ENCODE measurements around the gene MPIG6B. TPM values are rescaled to one million over a fixed set of nuclear protein-coding genes. Genes with fewer than 3 reads are reported as not detected.

MPIG6B gene
- polyA plus RNA-seq, 3 donors = 0.09 to 0.75 (median 0.68) TPM

GRCh38 chr6:31758281-31758680 is 35.1 kb downstream of the MPIG6B start:
- Histone ChIP-seq H3K4me3 (replicated peaks in 1 of 3; ENCODE audit: low read depth in 2 of 3, low read length in 3 of 3) (no peak overlapping the region), H3K4me1 (ENCODE audit: control insufficient read depth in 1 of 2, insufficient read depth in 2 of 2, low read length in 2 of 2) (no peaks in the 10 kb centered on the region), H3K27me3 (ENCODE audit: control insufficient read depth in 2 of 2, insufficient read depth in 2 of 2, low read length in 2 of 2) (no peaks in the 10 kb centered on the region), H3K9me3 (replicated peaks in 1 of 2; ENCODE audit: control insufficient read depth in 1 of 2, insufficient read depth in 1 of 2, low read length in 2 of 2) (no peaks in the 10 kb centered on the region), H3K27ac (ENCODE audit: low read depth in 1 of 2, low read length in 2 of 2) (no peak overlapping the region), H3K9ac (ENCODE audit: insufficient read depth, low read length, poor library complexity, severe bottlenecking) (no peak overlapping the region), H3K79me2 (ENCODE audit: insufficient read depth, low read length) (no peaks in the 10 kb centered on the region), H4K20me1 (ENCODE audit: insufficient read depth, low read length) (no peaks in the 10 kb centered on the region), H3K4me2 (replicated peaks; ENCODE audit: extremely low read depth, low read length, poor library complexity, severe bottlenecking) (no peak overlapping the region), H2AFZ (ENCODE audit: insufficient read depth, low read depth, low read length, poor library complexity, severe bottlenecking) (no peak overlapping the region), H3K36me3 (replicated peaks in 1 of 2; ENCODE audit: control insufficient read depth in 1 of 2, insufficient read depth in 2 of 2, low read length in 2 of 2) (peaks cover 18 to 50% of the 10 kb centered on the region in 2 donors)
- Mint-ChIP-seq H3K4me3 (no peak overlapping the region), H3K4me1 (no peaks in the 10 kb centered on the region), H3K9me3 (no peaks in the 10 kb centered on the region), H3K36me3 (peaks cover 34 to 48% of the 10 kb centered on the region in 2 donors), H3K27ac (no peak overlapping the region), H3K27me3 (ENCODE audit: low read depth in 3 of 3) (peaks cover 0 to 1% (median 0%) of the 10 kb centered on the region in 3 donors)
- TF ChIP-seq CTCF (IDR thresholded peaks at IDR 0.05) = no peak
- DNase-seq = no peak
- 100% methylated on average over 1 of the region's 2 CpGs for WGBS (ENCODE audit: insufficient coverage)
- intact Hi-C loops (cut with micrococcal nuclease) = no loop called here

- H3K79me2 ChIP-seq (ENCODE audit: insufficient read depth, low read length) = no peaks in the 10 kb centered on the region
Observed at GRCh38 chr6:31760790-31761189, 37.6 kb downstream of the MPIG6B start.

More at GRCh38 chr6:31760790-31761189, 37.6 kb downstream of the MPIG6B start:
- Histone ChIP-seq H2AFZ (ENCODE audit: insufficient read depth, low read depth, low read length, poor library complexity, severe bottlenecking) (no peak overlapping the region), H3K36me3 (replicated peaks in 1 of 2; ENCODE audit: control insufficient read depth in 1 of 2, insufficient read depth in 2 of 2, low read length in 2 of 2) (peaks cover 18 to 50% of the 10 kb centered on the region in 2 donors), H3K4me2 (replicated peaks; ENCODE audit: extremely low read depth, low read length, poor library complexity, severe bottlenecking) (no peak overlapping the region), H3K27me3 (ENCODE audit: control insufficient read depth in 2 of 2, insufficient read depth in 2 of 2, low read length in 2 of 2) (no peaks in the 10 kb centered on the region), H3K4me1 (ENCODE audit: control insufficient read depth in 1 of 2, insufficient read depth in 2 of 2, low read length in 2 of 2) (no peaks in the 10 kb centered on the region), H3K9me3 (replicated peaks in 1 of 2; ENCODE audit: control insufficient read depth in 1 of 2, insufficient read depth in 1 of 2, low read length in 2 of 2) (no peaks in the 10 kb centered on the region), H4K20me1 (ENCODE audit: insufficient read depth, low read length) (no peaks in the 10 kb centered on the region), H3K4me3 (replicated peaks in 1 of 3; ENCODE audit: low read depth in 2 of 3, low read length in 3 of 3) (no peak overlapping the region), H3K9ac (ENCODE audit: insufficient read depth, low read length, poor library complexity, severe bottlenecking) (no peak overlapping the region), H3K27ac (ENCODE audit: low read depth in 1 of 2, low read length in 2 of 2) (no peak overlapping the region)
- Mint-ChIP-seq H3K9me3 (no peaks in the 10 kb centered on the region), H3K27ac (peak overlapping the region in 3 of 7 donors; percentile 10 to 54 (median 37)), H3K4me3 (no peak overlapping the region), H3K4me1 (no peaks in the 10 kb centered on the region), H3K36me3 (peaks cover 37 to 56% of the 10 kb centered on the region in 2 donors), H3K27me3 (ENCODE audit: low read depth in 3 of 3) (peaks cover 1 to 4% (median 1%) of the 10 kb centered on the region in 3 donors)
- DNase-seq = no peak
- intact Hi-C loops (cut with micrococcal nuclease) = no loop called here
- TF ChIP-seq CTCF (IDR thresholded peaks at IDR 0.05) = no peak
- WGBS (ENCODE audit: insufficient coverage) = 100% methylated on average over 1 of the region's 5 CpGs
